ENCODE results near the gene TRPV6.

The TRPV6 gene

GRCh38 chr7:142869434-142869833 is 16.1 kb downstream of the TRPV6 start:
- H3K27ac Mint-ChIP-seq = no peak overlapping the region
- H3K36me3 Mint-ChIP-seq = peaks cover 2% of the 10 kb centered on the region
- no peaks in the 10 kb centered on the region for H3K27me3 Mint-ChIP-seq
- H3K9me3 Mint-ChIP-seq = no peaks in the 10 kb centered on the region
- H3K4me1 Mint-ChIP-seq = no peaks in the 10 kb centered on the region
- no peak overlapping the region for H3K4me3 Mint-ChIP-seq

GRCh38 chr7:142868986-142869415 is 16.5 kb downstream of the TRPV6 start:
- H3K9me3 Mint-ChIP-seq = no peaks in the 10 kb centered on the region
- no peak overlapping the region for H3K27ac Mint-ChIP-seq
- H3K36me3 Mint-ChIP-seq = peaks cover 2% of the 10 kb centered on the region
- no peak overlapping the region for H3K4me3 Mint-ChIP-seq
- H3K4me1 Mint-ChIP-seq = no peaks in the 10 kb centered on the region
- H3K27me3 Mint-ChIP-seq = no peaks in the 10 kb centered on the region

- Mint-ChIP-seq H3K27ac (no peak overlapping the region), H3K4me1 (no peaks in the 10 kb centered on the region), H3K27me3 (no peaks in the 10 kb centered on the region), H3K4me3 (no peak overlapping the region), H3K36me3 (peaks cover 2% of the 10 kb centered on the region), H3K9me3 (no peaks in the 10 kb centered on the region)
Observed at GRCh38 chr7:142868188-142868985, 17.2 kb downstream of the TRPV6 start.

GRCh38 chr7:142867398-142868187 is 18.0 kb downstream of the TRPV6 start:
- no peaks in the 10 kb centered on the region for H3K4me1 Mint-ChIP-seq
- no peak overlapping the region for H3K27ac Mint-ChIP-seq
- peaks cover 4% of the 10 kb centered on the region for H3K36me3 Mint-ChIP-seq

GRCh38 chr7:142867097-142867378 is 18.5 kb downstream of the TRPV6 start:
- no peak overlapping the region for H3K4me3 Mint-ChIP-seq
- H3K4me1 Mint-ChIP-seq = no peaks in the 10 kb centered on the region
- no peak overlapping the region for H3K27ac Mint-ChIP-seq
- peaks cover 4% of the 10 kb centered on the region for H3K36me3 Mint-ChIP-seq
- H3K9me3 Mint-ChIP-seq = no peaks in the 10 kb centered on the region
- H3K27me3 Mint-ChIP-seq = no peaks in the 10 kb centered on the region

More at GRCh38 chr7:142867398-142868187, 18.0 kb downstream of the TRPV6 start:
- no peak overlapping the region for H3K4me3 Mint-ChIP-seq
- no peaks in the 10 kb centered on the region for H3K27me3 Mint-ChIP-seq
- H3K9me3 Mint-ChIP-seq = no peaks in the 10 kb centered on the region

- no peak overlapping the region for H3K4me3 Mint-ChIP-seq
- peaks cover 4% of the 10 kb centered on the region for H3K36me3 Mint-ChIP-seq
Observed at GRCh38 chr7:142866361-142867096, 19.0 kb downstream of the TRPV6 start.

GRCh38 chr7:142865766-142866165 is 19.8 kb downstream of the TRPV6 start:
- Mint-ChIP-seq H3K36me3 (peaks cover 4% of the 10 kb centered on the region), H3K4me3 (no peak overlapping the region), H3K4me1 (no peaks in the 10 kb centered on the region), H3K27me3 (no peaks in the 10 kb centered on the region), H3K9me3 (no peaks in the 10 kb centered on the region), H3K27ac (no peak overlapping the region)

More at GRCh38 chr7:142866361-142867096, 19.0 kb downstream of the TRPV6 start:
- no peak overlapping the region for H3K27ac Mint-ChIP-seq
- no peaks in the 10 kb centered on the region for H3K27me3 Mint-ChIP-seq
- H3K4me1 Mint-ChIP-seq = no peaks in the 10 kb centered on the region
- H3K9me3 Mint-ChIP-seq = no peaks in the 10 kb centered on the region

GRCh38 chr7:142864980-142865747 is 20.4 kb downstream of the TRPV6 start:
- H3K4me1 Mint-ChIP-seq = peaks cover 3% of the 10 kb centered on the region
- no peak overlapping the region for H3K4me3 Mint-ChIP-seq
- no peak overlapping the region for H3K27ac Mint-ChIP-seq
- no peaks in the 10 kb centered on the region for H3K27me3 Mint-ChIP-seq
- H3K36me3 Mint-ChIP-seq = peaks cover 4% of the 10 kb centered on the region
- H3K9me3 Mint-ChIP-seq = no peaks in the 10 kb centered on the region

- Mint-ChIP-seq H3K4me1 (peaks cover 8% of the 10 kb centered on the region), H3K9me3 (no peaks in the 10 kb centered on the region), H3K27me3 (no peaks in the 10 kb centered on the region), H3K27ac (no peak overlapping the region), H3K4me3 (no peak overlapping the region), H3K36me3 (peaks cover 2% of the 10 kb centered on the region)
Observed at GRCh38 chr7:142863891-142864685, 21.5 kb downstream of the TRPV6 start.

GRCh38 chr7:142862786-142863400 is 22.7 kb downstream of the TRPV6 start:
- Mint-ChIP-seq H3K4me3 (no peak overlapping the region), H3K36me3 (peaks cover 2% of the 10 kb centered on the region), H3K9me3 (no peaks in the 10 kb centered on the region), H3K27me3 (no peaks in the 10 kb centered on the region), H3K4me1 (peaks cover 11% of the 10 kb centered on the region), H3K27ac (no peak overlapping the region)

GRCh38 chr7:142862351-142862750 is 23.2 kb downstream of the TRPV6 start:
- Mint-ChIP-seq H3K36me3 (peaks cover 2% of the 10 kb centered on the region), H3K27ac (no peak overlapping the region), H3K4me3 (no peak overlapping the region), H3K9me3 (no peaks in the 10 kb centered on the region), H3K4me1 (peaks cover 16% of the 10 kb centered on the region), H3K27me3 (no peaks in the 10 kb centered on the region)

- H3K9me3 Mint-ChIP-seq = no peaks in the 10 kb centered on the region
- no peaks in the 10 kb centered on the region for H3K27me3 Mint-ChIP-seq
- no peak overlapping the region for H3K4me3 Mint-ChIP-seq
- H3K27ac Mint-ChIP-seq = peak overlapping the region; percentile 18
- peaks cover 26% of the 10 kb centered on the region for H3K4me1 Mint-ChIP-seq
- peaks cover 2% of the 10 kb centered on the region for H3K36me3 Mint-ChIP-seq
Observed at GRCh38 chr7:142860968-142861367, 24.6 kb downstream of the TRPV6 start.

- Mint-ChIP-seq H3K36me3 (peaks cover 2% of the 10 kb centered on the region), H3K27ac (peak overlapping the region; percentile 27), H3K4me3 (no peak overlapping the region), H3K4me1 (peaks cover 33% of the 10 kb centered on the region), H3K9me3 (no peaks in the 10 kb centered on the region), H3K27me3 (no peaks in the 10 kb centered on the region)
Observed at GRCh38 chr7:142859829-142860228, 25.7 kb downstream of the TRPV6 start.

- no peak overlapping the region for H3K4me3 Mint-ChIP-seq
- peaks cover 33% of the 10 kb centered on the region for H3K4me1 Mint-ChIP-seq
- H3K27ac Mint-ChIP-seq = no peak overlapping the region
- no peaks in the 10 kb centered on the region for H3K27me3 Mint-ChIP-seq
- no peaks in the 10 kb centered on the region for H3K9me3 Mint-ChIP-seq
- H3K36me3 Mint-ChIP-seq = peaks cover 2% of the 10 kb centered on the region
Observed at GRCh38 chr7:142859411-142859810, 26.1 kb downstream of the TRPV6 start.
